ENCODE data around the gene CNTLN. TPM values are rescaled to one million over a fixed set of nuclear protein-coding genes. Genes with fewer than 3 reads are reported as not detected.

CNTLN gene
- total and polyA plus RNA-seq, 2 donors: 2.9 to 6.4 TPM

GRCh38 chr9:17318821-17319320, 184.0 kb downstream of the CNTLN start:
- Histone ChIP-seq H3K27ac (ENCODE audit: low read depth in 1 of 2, low read length in 1 of 2) (no peak overlapping the region), H3K4me1 (ENCODE audit: control insufficient read depth in 2 of 2, insufficient read depth in 2 of 2, low read length in 2 of 2) (no peaks in the 10 kb centered on the region), H3K27me3 (ENCODE audit: control insufficient read depth in 2 of 2, insufficient read depth in 1 of 2, low read length in 1 of 2) (no peaks in the 10 kb centered on the region), H3K36me3 (ENCODE audit: control insufficient read depth in 2 of 2, insufficient read depth in 2 of 2, low read length in 1 of 2) (no peaks in the 10 kb centered on the region), H3K4me3 (ENCODE audit: low read length in 2 of 2) (no peak overlapping the region), H3K9me3 (ENCODE audit: control insufficient read depth in 2 of 2, insufficient read depth in 1 of 2, low read length in 1 of 2) (no peaks in the 10 kb centered on the region)
- DNase-seq (ENCODE audit: low read depth in 6 of 9, low spot score in 9 of 9): no peak
- WGBS: 96% methylated on average over 4 of the region's 4 CpGs

GRCh38 chr9:17319864-17320263, 185.0 kb downstream of the CNTLN start:
- no peak for DNase-seq (ENCODE audit: low read depth in 6 of 9, low spot score in 9 of 9)
- H3K9me3 ChIP-seq (ENCODE audit: control insufficient read depth in 2 of 2, insufficient read depth in 1 of 2, low read length in 1 of 2): no peaks in the 10 kb centered on the region
- no peak overlapping the region for H3K4me3 ChIP-seq (ENCODE audit: low read length in 2 of 2)
- 95% methylated on average over 1 of the region's 1 CpG for WGBS
- H3K27me3 ChIP-seq (ENCODE audit: control insufficient read depth in 2 of 2, insufficient read depth in 1 of 2, low read length in 1 of 2): no peaks in the 10 kb centered on the region
- no peaks in the 10 kb centered on the region for H3K36me3 ChIP-seq (ENCODE audit: control insufficient read depth in 2 of 2, insufficient read depth in 2 of 2, low read length in 1 of 2)
- H3K27ac ChIP-seq (ENCODE audit: low read depth in 1 of 2, low read length in 1 of 2): no peak overlapping the region
- no peaks in the 10 kb centered on the region for H3K4me1 ChIP-seq (ENCODE audit: control insufficient read depth in 2 of 2, insufficient read depth in 2 of 2, low read length in 2 of 2)

DNA sequence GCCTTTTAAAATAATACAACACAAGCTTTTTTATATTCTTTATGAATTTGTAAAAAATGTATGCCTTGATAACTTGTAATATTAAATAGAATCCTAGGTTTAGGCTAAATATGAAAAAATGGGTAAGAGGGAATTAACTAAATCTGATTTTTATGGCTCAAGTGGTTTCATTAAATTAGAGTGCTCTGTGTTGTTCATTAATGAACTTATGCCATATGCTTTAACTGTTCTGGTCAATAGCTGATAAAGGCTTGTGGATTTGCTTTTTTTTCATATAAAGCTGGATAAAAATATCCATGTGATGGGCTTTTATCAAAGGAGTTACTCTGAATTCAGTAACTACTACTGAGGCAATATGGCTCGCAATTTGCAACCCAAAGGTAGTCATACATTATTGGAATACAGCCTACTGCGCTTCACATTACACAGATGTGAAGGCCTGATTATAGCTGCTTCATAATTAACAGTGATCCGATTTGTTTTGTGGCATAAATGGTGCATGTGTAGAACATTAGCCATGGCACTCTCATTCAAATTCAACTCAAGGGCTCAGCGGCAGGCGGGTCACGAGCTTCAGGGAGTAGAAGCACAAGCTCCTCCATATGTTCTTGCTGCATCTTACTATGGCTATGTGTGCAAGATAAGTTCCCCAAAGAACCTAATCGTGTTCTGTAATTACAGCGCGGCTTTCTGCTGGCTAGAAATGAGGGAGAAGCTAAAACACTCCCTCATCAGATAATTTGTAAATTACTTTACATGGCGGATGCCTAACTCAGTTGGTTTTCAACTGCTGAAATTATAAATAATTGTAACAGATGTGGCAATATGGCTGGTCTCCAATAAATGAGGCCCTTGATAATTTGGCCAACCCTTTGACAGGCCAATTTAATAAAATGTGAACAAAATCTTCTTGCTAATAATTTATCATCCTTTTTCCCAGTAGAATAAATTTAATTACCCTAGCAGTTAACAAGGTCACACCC, 188.3 kb downstream of the CNTLN start:
- Histone ChIP-seq H3K4me1 (ENCODE audit: control insufficient read depth in 2 of 2, insufficient read depth in 2 of 2, low read length in 2 of 2) (no peaks in the 10 kb centered on the region), H3K27ac (ENCODE audit: low read depth in 1 of 2, low read length in 1 of 2) (no peak overlapping the region), H3K27me3 (ENCODE audit: control insufficient read depth in 2 of 2, insufficient read depth in 1 of 2, low read length in 1 of 2) (no peaks in the 10 kb centered on the region), H3K4me3 (ENCODE audit: low read length in 2 of 2) (no peak overlapping the region), H3K36me3 (ENCODE audit: control insufficient read depth in 2 of 2, insufficient read depth in 2 of 2, low read length in 1 of 2) (no peaks in the 10 kb centered on the region), H3K9me3 (ENCODE audit: control insufficient read depth in 2 of 2, insufficient read depth in 1 of 2, low read length in 1 of 2) (no peaks in the 10 kb centered on the region)
- 97% methylated on average over 10 of the region's 10 CpGs for WGBS
- no peak for DNase-seq (ENCODE audit: low read depth in 6 of 9, low spot score in 9 of 9)

- DNase-seq (ENCODE audit: low read depth in 6 of 9, low spot score in 9 of 9): no peak
- Histone ChIP-seq H3K4me1 (ENCODE audit: control insufficient read depth in 2 of 2, insufficient read depth in 2 of 2, low read length in 2 of 2) (no peaks in the 10 kb centered on the region), H3K36me3 (ENCODE audit: control insufficient read depth in 2 of 2, insufficient read depth in 2 of 2, low read length in 1 of 2) (no peaks in the 10 kb centered on the region), H3K27ac (ENCODE audit: low read depth in 1 of 2, low read length in 1 of 2) (no peak overlapping the region), H3K27me3 (ENCODE audit: control insufficient read depth in 2 of 2, insufficient read depth in 1 of 2, low read length in 1 of 2) (no peaks in the 10 kb centered on the region), H3K9me3 (ENCODE audit: control insufficient read depth in 2 of 2, insufficient read depth in 1 of 2, low read length in 1 of 2) (no peaks in the 10 kb centered on the region), H3K4me3 (ENCODE audit: low read length in 2 of 2) (no peak overlapping the region)
- 97% methylated on average over 2 of the region's 2 CpGs for WGBS
Observed at GRCh38 chr9:17328331-17328730, 193.5 kb downstream of the CNTLN start.

- Histone ChIP-seq H3K9me3 (ENCODE audit: control insufficient read depth in 2 of 2, insufficient read depth in 1 of 2, low read length in 1 of 2) (no peaks in the 10 kb centered on the region), H3K4me3 (ENCODE audit: low read length in 2 of 2) (no peak overlapping the region), H3K4me1 (ENCODE audit: control insufficient read depth in 2 of 2, insufficient read depth in 2 of 2, low read length in 2 of 2) (no peaks in the 10 kb centered on the region), H3K27ac (ENCODE audit: low read depth in 1 of 2, low read length in 1 of 2) (no peak overlapping the region), H3K27me3 (ENCODE audit: control insufficient read depth in 2 of 2, insufficient read depth in 1 of 2, low read length in 1 of 2) (no peaks in the 10 kb centered on the region), H3K36me3 (ENCODE audit: control insufficient read depth in 2 of 2, insufficient read depth in 2 of 2, low read length in 1 of 2) (no peaks in the 10 kb centered on the region)
- DNase-seq (ENCODE audit: low read depth in 6 of 9, low spot score in 9 of 9): no peak
Observed at GRCh38 chr9:17330097-17330496, 195.3 kb downstream of the CNTLN start.

DNA sequence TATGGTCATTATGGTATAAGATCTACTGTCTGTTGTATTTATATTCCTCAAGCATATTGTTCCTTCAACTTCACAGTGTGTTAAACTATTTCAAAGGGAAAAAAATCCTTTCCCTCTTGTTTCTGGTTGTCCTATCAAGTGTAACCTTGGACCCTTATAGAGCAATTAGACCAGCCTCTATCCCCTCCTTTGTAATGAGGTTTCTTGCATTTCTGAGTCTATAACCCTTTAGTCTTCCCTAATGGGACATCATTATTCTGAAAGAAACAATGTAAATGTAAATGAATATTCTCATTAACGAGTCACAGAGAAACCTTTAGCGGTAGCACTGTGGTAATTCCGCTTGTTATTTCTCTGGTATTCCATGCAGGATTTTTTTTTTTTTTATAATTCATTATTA, 197.3 kb downstream of the CNTLN start:
- no peak for DNase-seq (ENCODE audit: low read depth in 6 of 9, low spot score in 9 of 9)
- H3K27me3 ChIP-seq (ENCODE audit: control insufficient read depth in 2 of 2, insufficient read depth in 1 of 2, low read length in 1 of 2): no peaks in the 10 kb centered on the region
- H3K9me3 ChIP-seq (ENCODE audit: control insufficient read depth in 2 of 2, insufficient read depth in 1 of 2, low read length in 1 of 2): no peaks in the 10 kb centered on the region
- over 99% methylated on average over 3 of the region's 3 CpGs for WGBS
- H3K27ac ChIP-seq (ENCODE audit: low read depth in 1 of 2, low read length in 1 of 2): no peak overlapping the region
- no peak overlapping the region for H3K4me3 ChIP-seq (ENCODE audit: low read length in 2 of 2)
- H3K36me3 ChIP-seq (ENCODE audit: control insufficient read depth in 2 of 2, insufficient read depth in 2 of 2, low read length in 1 of 2): no peaks in the 10 kb centered on the region
- no peaks in the 10 kb centered on the region for H3K4me1 ChIP-seq (ENCODE audit: control insufficient read depth in 2 of 2, insufficient read depth in 2 of 2, low read length in 2 of 2)

- H3K27ac ChIP-seq (ENCODE audit: low read depth in 1 of 2, low read length in 1 of 2): no peak overlapping the region
- DNase-seq (ENCODE audit: low read depth in 6 of 9, low spot score in 9 of 9): no peak
- H3K36me3 ChIP-seq (ENCODE audit: control insufficient read depth in 2 of 2, insufficient read depth in 2 of 2, low read length in 1 of 2): no peaks in the 10 kb centered on the region
- no peaks in the 10 kb centered on the region for H3K27me3 ChIP-seq (ENCODE audit: control insufficient read depth in 2 of 2, insufficient read depth in 1 of 2, low read length in 1 of 2)
- no peaks in the 10 kb centered on the region for H3K9me3 ChIP-seq (ENCODE audit: control insufficient read depth in 2 of 2, insufficient read depth in 1 of 2, low read length in 1 of 2)
- H3K4me3 ChIP-seq (ENCODE audit: low read length in 2 of 2): no peak overlapping the region
- no peaks in the 10 kb centered on the region for H3K4me1 ChIP-seq (ENCODE audit: control insufficient read depth in 2 of 2, insufficient read depth in 2 of 2, low read length in 2 of 2)
Observed at GRCh38 chr9:17339156-17339555, 204.3 kb downstream of the CNTLN start.

DNA sequence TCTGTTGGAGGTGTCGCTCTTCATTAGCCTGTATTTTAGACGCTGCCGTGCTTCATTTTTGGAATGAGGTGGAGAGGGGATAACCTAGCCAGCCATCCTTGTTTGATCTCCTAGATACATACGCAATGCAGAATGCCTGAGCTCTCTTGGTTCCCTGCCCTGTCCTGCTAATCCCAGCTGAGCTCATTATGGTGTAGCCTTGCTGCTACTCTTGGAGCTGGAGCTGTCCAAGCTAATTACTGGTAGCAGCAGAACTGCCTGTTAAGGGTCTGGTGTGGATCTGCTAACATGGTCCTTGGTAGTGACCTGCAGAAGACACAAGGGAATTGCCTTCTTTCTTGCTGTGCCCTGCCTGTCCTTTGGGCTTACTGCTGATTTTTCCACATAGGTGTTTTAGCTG, 207.9 kb downstream of the CNTLN start:
- Histone ChIP-seq H3K9me3 (ENCODE audit: control insufficient read depth in 2 of 2, insufficient read depth in 1 of 2, low read length in 1 of 2) (no peaks in the 10 kb centered on the region), H3K4me1 (ENCODE audit: control insufficient read depth in 2 of 2, insufficient read depth in 2 of 2, low read length in 2 of 2) (no peaks in the 10 kb centered on the region), H3K36me3 (ENCODE audit: control insufficient read depth in 2 of 2, insufficient read depth in 2 of 2, low read length in 1 of 2) (no peaks in the 10 kb centered on the region), H3K4me3 (ENCODE audit: low read length in 2 of 2) (no peak overlapping the region), H3K27ac (ENCODE audit: low read depth in 1 of 2, low read length in 1 of 2) (no peak overlapping the region), H3K27me3 (ENCODE audit: control insufficient read depth in 2 of 2, insufficient read depth in 1 of 2, low read length in 1 of 2) (no peaks in the 10 kb centered on the region)
- over 99% methylated on average over 4 of the region's 4 CpGs for WGBS
- no peak for DNase-seq (ENCODE audit: low read depth in 6 of 9, low spot score in 9 of 9)

DNA sequence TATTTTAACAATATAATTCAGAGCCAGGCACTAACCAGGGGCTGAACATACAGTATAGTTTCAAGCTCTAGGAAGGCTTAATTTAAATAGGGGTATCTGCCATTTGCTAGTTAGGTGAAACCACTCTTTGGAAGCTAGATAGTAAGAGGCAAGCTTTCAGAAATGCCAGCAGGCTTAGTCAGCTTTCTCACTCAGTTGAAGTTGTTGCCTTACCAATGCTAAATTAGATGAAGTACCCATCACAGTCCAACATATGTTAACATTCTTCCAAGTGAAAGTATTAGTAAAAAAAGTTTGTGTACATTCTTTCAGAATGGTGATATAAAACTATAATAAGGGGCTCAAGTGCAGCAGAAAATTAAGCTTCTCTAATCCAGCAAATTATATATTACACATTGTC, 215.0 kb downstream of the CNTLN start:
- Histone ChIP-seq H3K36me3 (ENCODE audit: control insufficient read depth in 2 of 2, insufficient read depth in 2 of 2, low read length in 1 of 2) (no peaks in the 10 kb centered on the region), H3K4me3 (ENCODE audit: low read length in 2 of 2) (no peak overlapping the region), H3K9me3 (ENCODE audit: control insufficient read depth in 2 of 2, insufficient read depth in 1 of 2, low read length in 1 of 2) (peaks cover 0 to 7% of the 10 kb centered on the region in 2 donors), H3K4me1 (ENCODE audit: control insufficient read depth in 2 of 2, insufficient read depth in 2 of 2, low read length in 2 of 2) (no peaks in the 10 kb centered on the region), H3K27ac (ENCODE audit: low read depth in 1 of 2, low read length in 1 of 2) (no peak overlapping the region), H3K27me3 (ENCODE audit: control insufficient read depth in 2 of 2, insufficient read depth in 1 of 2, low read length in 1 of 2) (no peaks in the 10 kb centered on the region)
- no peak for DNase-seq (ENCODE audit: low read depth in 6 of 9, low spot score in 9 of 9)

Data from thymus (tissue), 11 donors.